ENCODE results near the gene SNAP91.
"Not testable (repeated sequence)": the region's sequence is repeated elsewhere in the genome, so short reads cannot be mapped to it uniquely, and the experiment has no call there.

SNAP91 gene, protein sequence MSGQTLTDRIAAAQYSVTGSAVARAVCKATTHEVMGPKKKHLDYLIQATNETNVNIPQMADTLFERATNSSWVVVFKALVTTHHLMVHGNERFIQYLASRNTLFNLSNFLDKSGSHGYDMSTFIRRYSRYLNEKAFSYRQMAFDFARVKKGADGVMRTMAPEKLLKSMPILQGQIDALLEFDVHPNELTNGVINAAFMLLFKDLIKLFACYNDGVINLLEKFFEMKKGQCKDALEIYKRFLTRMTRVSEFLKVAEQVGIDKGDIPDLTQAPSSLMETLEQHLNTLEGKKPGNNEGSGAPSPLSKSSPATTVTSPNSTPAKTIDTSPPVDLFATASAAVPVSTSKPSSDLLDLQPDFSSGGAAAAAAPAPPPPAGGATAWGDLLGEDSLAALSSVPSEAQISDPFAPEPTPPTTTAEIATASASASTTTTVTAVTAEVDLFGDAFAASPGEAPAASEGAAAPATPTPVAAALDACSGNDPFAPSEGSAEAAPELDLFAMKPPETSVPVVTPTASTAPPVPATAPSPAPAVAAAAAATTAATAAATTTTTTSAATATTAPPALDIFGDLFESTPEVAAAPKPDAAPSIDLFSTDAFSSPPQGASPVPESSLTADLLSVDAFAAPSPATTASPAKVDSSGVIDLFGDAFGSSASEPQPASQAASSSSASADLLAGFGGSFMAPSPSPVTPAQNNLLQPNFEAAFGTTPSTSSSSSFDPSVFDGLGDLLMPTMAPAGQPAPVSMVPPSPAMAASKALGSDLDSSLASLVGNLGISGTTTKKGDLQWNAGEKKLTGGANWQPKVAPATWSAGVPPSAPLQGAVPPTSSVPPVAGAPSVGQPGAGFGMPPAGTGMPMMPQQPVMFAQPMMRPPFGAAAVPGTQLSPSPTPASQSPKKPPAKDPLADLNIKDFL

DNA sequence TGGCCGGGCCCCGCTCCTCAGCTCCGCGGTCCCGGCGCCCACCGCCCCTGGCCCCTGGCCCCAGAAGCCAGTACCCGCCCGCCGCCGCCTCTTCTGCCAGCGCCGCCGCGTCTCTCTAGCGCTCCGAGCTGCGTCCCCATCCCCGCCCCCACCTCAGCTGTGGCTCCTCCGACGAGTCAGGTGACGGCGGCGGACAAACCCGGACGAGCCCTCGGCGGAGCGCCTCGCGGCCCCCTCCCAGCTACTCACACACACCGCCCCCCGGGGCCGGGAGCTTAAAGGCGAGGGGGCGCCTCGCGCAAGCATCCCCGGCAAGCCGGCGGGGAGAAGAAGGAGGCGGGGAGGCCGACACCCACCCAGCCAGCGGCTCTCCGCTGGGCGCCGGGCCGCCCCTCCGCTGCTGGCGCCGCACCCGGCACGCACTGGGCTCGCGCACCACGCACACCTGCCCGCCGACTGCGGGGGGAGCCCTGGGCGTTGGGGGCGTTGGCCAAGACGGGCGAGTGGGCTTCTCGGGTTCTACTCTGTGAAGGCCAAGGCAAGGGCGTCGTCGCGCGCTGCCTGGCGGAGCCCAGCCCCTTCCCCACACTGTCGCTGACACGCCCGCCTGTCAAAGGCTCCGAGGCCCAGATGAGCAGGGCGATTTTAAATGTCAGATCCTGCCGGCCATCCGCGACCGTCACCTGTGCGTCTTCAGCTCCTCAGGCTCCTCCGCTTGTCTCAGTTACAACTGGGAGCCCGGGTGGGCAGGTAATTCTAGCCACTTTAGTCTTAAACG lies at the start of gene SNAP91:
SNAP91 (minus strand) TSS at position 132 of the 778 bp plus-strand sequence. CDS start 1,174 bp downstream, outside the sequence.
- no peak for DNase-seq (ENCODE audit: low read depth in 2 of 2)

DNA sequence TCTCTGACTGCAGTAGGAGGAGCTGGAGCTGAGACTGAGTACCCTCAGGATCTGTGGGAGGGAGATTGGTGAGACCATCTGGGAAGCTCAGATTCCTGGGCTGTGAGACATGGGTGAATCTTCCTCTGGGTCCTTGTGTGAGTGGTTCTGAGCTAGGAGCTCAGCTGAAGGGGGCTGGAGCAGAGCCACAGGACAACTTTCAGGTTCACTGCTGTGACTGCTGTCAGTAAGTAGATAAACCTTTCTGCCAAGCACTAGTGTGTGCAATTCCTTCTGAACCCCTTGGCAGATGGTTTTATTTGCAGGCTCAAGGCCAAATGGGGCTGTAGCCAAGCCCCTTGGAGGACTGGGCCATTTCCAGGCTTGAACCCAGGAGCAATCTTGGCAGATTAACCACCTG lies 49.6 kb upstream of the SNAP91 start:
- DNase-seq (ENCODE audit: low read depth in 2 of 2) = no peak

DNA sequence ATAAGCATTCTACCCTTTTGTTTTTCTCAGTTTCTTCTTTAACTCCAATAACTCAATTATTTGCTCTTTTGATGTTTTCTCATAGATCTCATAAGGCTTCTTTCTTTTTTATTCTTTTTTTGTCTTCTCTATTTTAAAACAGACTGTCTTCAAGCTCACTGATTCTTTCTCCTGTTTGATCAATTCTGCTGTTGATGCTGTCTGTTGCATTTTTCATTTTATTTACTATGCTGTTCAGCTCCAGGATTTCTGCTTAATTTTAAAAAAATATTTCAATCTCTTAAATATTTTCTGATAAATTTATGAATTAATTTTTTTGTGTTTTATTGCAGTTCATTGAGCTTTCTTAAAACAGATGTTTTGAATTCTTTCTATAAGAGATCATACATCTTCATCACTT lies 48.1 kb upstream of the SNAP91 start:
- no peak for DNase-seq (ENCODE audit: low read depth in 2 of 2)

DNA sequence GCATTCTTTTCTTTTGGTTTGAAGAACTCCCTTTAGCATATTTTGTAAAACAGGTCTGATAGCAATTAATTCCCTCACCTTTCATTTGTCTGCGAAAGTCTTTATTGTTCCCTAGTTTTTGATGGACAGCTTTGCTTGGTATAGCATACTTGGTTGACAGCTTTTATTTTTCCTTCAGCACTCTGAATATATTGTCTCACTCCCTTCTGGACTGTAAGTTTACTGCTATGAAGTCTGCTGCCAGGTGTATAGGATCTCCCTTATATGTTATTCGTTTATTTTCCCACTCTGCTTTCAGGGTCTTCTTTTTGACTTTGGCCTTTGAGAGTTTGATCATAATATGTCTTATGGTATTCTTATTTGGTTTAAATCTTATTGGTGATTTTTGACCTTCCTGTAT lies 47.7 kb upstream of the SNAP91 start:
- no peak for DNase-seq (ENCODE audit: low read depth in 2 of 2)

DNA sequence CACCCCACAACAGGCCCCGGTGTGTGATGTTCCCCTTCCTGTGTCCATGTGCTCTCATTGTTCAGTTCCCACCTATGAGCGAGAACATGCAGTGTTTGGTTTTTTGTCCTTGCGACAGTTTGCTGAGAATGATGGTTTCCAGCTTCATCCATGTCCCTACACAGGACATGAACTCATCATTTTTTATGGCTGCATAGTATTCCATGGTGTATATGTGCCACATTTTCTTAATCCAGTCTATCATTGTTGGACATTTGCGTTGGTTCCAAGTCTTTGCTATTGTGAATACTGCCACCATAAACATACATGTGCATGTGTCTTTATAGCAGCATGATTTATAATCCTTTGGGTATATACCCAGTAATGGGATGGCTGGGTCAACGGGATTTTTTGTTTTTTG lies 43.5 kb upstream of the SNAP91 start:
- DNase-seq (ENCODE audit: low read depth in 2 of 2) = not testable (repeated sequence)

DNA sequence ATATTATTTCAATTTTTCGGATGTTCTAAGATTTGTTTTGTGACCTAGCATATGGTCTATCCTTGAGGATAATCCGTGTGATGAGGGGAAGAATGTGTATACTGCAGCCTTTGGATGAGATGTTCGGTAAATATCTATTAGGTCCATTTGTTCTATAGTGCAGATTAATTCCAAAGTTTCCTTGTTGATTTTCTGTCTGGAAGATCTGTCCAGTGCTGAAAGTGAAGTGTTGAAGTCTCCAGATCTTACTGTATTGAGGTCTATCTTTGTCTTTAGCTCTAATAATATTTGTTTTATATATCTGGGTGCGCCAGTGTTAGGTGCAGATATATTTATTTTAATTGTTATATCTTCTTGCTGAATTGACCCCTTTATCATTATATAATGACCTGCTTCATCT lies 32.2 kb upstream of the SNAP91 start:
- no peak for DNase-seq (ENCODE audit: low read depth in 2 of 2)

DNA sequence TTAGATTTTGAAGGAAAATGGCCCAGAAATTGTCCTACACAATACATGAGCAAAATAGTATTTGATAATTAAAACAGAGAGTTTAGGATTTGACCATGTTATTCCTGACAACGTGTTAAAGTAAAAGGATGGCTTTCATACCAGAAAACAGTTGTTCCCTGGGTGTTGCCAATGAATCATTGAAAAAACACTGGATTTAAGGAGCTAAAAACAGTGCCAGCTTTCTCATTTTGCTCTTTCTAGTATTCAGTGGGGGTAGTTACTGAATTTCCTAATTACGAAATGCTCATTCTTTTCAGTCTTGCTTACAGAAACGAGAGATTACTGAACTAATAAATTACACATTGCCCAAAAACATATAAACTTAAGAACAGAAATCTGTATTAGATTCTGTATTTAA lies 26.6 kb upstream of the SNAP91 start:
- no peak for DNase-seq (ENCODE audit: low read depth in 2 of 2)

DNA sequence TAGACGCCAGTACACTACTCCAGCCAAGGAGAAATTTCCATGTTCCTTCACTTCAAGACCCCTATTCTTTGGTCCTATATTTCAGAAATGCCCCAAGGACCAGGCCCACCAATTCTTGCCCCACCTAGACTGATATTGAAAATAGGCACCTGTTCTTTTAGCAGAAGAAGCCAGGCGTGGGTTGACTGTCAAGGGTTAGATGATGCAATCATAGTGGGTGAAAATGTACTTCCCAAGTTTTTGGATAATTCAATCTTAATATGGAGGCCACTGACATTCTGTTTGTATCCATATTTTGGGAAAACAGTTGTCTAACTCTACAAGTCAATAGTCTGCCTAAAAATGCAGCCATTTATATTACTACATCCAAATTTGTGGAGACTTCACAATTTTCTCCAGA lies 21.0 kb upstream of the SNAP91 start:
- DNase-seq (ENCODE audit: low read depth in 2 of 2) = no peak

DNA sequence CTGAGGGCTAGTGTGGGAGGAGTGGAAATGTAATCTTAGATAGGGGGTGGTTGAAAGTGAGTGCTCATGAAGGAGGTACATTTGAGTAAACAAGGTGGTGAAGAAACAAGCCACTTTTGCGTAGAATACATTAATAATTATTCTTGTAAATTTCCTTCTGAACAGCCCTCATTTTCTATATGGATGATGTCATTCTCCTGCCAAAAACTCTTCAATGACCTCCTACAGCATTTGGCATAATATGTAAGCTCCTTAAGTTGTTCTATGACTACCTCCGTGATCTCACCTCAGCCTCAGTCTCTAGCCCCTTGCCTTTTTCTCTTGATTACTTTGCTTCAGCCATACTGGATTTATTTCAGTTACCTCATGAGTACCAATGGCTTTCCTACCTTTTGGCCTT lies 14.0 kb upstream of the SNAP91 start:
- no peak for DNase-seq (ENCODE audit: low read depth in 2 of 2)

DNA sequence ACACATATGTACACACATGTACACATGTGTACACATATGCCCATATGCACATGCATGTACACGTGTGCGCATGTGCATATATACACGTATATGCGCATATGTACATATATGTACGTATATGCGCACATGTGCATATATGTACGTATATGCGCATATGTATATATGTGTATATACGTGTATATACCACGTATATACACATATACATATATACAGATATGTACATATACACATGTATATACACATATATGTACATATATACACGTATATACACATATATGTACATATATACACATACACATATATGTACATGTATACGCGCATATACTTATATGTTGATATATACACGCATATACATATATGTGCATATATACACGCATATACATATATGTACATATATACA lies 8.9 kb upstream of the SNAP91 start:
- no peak for DNase-seq (ENCODE audit: low read depth in 2 of 2)

DNA sequence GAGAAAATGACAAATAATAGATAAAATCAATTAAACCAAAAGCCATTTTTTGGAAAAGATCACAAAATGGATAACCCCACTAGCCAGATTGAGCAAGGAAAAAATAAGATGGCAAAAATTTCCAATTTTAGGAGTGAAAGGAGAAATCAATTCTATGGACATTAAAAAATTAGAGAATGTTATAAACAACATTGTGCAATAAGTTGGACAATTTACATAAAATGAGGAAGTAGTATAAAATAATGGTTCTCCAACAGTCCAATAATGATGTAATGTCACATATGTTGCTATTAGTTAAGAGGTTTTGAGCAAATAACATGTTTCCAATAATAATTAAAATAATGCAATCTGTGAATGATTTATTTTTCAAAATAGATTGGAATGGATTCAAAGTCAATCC lies 3.1 kb upstream of the SNAP91 start:
- DNase-seq (ENCODE audit: low read depth in 2 of 2) = no peak

DNA sequence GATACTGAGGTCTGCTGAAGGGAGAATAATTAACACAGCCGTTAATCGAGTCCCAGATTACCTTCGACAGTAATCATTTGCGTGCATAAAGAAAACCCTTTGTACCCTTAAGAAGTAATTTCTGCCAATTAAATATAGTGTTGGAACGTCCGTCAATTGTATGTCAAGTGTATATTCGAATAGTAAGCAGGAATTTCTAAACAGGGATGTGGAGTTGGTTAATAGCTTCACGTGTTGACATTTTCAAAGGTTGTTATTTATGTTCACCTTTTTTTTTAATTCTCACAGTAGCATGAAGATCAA lies 798 bp upstream of the SNAP91 start:
- DNase-seq (ENCODE audit: low read depth in 2 of 2) = no peak

DNA sequence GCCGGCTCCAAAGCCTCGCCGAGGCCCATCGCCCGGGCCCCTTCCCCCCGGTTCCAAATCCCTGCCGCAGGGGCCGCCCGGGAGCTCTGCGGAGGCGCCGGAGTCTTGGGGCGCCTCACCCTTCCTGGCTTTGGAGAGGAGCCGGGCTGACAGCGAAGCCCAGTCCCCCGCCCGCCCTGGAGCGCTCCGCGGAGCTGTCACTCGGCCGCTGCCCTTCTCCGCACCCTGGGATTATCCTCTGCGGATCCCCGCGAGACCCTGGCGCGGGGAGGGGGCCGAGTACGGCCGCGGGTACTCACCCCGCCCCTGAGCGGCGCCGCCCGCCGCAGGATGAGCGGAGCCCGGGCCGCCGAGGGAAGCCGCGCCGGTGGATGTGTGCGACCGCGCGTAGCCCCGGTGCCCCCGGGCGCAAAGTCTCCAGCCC lies 343 bp downstream of the SNAP91 start:
- no peak for DNase-seq (ENCODE audit: low read depth in 2 of 2)

DNA sequence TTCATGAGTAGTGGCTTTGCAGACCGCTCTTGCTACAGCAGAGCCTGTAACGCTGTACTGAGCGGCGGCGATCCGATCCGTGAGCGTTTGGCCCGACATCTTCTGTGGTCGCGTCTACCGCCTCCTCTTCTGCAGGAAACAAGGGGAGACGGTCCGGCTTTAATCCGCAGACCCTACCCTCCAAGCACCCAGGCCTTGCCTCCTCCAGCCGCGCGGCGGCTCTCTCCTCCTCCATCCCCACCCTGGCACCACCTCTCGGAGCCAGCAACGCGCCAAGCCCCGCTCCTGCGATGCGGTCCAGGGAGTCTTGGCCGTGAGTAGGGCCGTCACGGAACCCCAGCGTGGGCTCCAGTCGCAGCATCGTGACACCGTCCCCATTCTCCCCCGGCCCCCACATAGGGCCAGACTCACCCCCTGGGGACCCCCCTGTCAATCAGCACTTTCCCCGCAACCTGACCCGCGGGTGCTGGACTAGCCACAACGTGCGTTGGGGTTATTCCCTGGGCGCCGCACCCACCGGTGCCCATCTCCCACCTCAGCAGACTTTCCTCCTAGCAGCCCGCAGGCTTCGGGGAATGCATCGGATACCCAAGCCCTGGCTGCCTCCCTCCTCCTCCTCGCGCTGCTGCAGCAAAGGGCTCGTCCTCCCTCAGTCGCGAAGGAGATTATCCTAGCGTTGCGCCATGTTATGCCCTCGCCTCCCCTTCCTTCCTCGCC lies 914 bp downstream of the SNAP91 start:
- no peak for DNase-seq (ENCODE audit: low read depth in 2 of 2)

DNA sequence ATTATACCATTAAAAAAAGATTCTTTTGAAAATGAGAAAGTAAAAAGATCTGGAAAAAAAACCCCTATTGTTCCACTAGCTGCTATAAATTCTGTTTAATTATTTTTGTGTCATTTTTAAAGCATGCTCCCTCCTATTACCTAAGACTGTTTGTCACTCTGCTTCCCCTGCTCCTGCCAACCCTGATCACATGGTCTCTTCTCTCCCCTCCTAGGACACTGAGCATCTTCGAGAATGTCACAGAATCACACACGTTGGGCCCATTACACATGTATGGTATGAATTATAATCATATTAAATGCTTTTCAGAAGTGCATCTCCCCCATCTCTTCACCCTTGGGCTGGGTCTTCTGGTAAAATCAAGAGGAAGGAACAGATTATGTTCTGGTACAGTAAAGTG lies 6.2 kb downstream of the SNAP91 start:
- DNase-seq (ENCODE audit: low read depth in 2 of 2) = no peak

DNA sequence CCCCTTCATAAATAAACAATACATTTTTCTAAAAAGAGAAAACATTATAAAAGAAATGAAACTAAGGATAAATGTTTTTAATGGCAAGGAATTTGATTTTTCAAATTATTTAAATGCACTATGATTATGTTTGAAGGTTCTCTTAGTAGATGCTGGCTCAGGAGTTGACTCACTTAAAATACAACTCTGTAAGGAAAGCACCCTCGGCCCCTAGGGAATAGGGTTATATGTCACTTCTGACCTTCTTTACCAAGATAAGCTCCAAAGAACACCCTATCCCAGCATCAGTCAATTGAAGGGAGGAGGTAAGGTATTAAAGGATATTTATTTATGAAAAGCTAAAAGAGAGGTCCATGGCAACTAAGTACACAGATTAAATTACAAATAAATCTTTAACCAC lies 6.8 kb downstream of the SNAP91 start:
- DNase-seq (ENCODE audit: low read depth in 2 of 2) = no peak

DNA sequence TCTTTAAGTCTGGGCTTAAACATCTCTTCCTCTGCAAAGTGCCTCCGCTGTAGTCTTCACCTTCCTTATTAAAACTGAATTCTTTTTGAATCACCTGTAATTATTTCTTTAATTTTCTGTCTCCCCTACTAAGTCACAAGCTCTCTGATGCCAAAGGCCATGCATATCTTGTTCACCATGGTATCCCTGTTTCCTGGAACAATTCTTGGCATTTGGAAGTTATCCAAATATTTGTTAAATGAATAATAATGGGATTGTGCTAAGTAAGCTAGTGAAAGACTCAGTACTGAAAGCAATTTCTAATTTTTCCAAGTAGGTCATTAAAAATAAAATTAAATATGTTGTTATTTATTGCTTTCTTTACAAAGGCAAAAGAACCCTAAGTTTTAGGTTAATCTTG lies 12.2 kb downstream of the SNAP91 start:
- DNase-seq (ENCODE audit: low read depth in 2 of 2) = no peak

DNA sequence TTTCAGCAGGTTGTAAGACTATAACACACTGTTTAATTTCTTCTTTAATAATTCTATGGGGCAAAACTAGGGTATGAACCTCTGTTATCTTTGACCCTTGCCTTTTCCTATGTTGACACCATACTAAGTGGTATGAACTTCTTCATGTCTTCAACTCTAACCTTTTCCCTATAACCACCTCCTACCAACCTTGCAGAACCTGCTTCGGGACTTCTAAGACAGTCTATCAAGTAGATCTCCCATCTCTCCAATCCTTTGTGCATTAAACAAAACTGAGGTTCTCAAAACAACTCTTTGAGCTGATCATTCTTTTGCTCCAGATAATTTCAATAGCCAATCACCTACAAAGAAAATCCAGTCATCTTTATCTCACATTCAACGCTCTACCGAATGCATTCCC lies 23.4 kb downstream of the SNAP91 start:
- DNase-seq (ENCODE audit: low read depth in 2 of 2) = no peak

DNA sequence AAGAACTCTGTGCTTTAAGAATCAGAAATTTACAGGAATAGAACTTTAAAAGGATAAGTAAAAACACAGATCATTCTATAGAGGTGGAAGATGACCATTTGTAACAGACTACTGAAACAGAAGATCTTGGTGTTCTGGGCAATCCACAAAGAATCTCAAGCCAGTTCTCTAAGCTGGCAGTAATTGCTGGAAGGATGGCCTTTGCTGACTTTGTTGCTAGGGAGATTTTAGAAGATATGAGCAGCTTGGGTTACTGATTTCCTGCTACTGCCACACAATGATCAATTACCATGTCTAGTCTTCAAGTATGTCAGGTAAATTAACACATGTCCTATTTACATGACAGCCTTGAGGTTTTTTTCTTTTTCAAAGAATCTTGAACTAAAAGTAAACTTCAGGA lies 31.1 kb downstream of the SNAP91 start:
- DNase-seq (ENCODE audit: low read depth in 2 of 2) = no peak

DNA sequence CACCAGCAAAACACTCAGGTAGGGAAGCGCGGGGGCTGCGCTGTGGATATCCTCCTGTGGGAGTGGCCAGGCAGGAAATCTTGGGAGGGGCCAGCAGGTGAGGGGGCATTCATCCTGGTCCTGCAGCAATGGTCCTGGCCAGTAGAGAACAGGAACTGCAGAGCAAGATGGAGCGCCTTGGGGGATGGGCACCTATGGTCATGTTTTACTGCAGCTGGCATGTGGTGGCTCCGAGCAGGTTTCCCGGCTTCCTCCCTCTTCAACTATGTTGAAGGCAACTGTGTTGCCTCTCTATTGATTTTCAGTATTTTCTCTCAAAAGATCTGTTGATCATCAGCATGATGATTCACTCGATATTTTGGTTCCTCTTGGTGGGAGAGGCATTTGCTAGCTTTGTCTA lies 70.9 kb downstream of the SNAP91 start:
- no peak for DNase-seq (ENCODE audit: low read depth in 2 of 2)

DNA sequence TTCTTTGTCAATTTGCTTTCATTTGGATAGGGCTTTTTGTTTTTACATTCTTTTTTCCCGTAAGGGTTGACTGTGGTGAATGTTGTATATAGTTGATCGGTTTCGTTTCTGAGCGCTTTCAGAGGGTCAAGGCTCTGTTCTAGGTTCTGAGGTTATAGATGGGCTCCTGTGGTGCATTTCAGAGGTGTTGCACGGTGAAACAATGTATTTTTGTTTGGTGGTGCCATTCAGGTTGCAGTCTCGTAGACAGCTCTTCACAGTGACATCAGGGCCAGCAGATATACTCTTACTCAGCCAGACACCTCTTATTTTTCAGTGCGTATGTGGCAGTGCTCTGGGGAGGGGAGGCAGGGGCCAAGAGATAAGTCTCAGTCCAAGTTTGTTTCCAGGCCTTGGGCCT lies 72.1 kb downstream of the SNAP91 start:
- no peak for DNase-seq (ENCODE audit: low read depth in 2 of 2)

DNA sequence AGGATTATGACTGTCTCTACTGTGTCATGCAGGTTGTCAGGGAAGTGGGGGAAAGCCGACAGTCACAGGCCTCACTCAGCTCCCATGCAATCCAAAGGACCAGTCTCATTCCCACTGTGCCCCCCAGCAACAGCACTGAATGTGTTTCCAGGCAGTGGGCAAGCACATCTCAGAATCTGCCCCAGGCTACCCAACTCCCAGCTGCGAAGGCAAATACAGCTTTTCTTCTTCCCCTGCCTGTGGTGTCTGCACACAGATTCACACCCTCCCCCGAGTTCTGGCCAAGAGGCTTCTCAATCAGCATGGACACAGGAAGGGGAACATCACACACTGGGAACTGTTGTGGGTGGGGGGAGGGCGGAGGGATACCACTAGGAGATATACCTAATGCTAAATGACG lies 75.3 kb downstream of the SNAP91 start:
- DNase-seq (ENCODE audit: low read depth in 2 of 2) = no peak
